Measurements from ENCODE around the gene DDR2.
"Not testable (repeated sequence)": the region's sequence is repeated elsewhere in the genome, so short reads cannot be mapped to it uniquely, and the experiment has no call there.

DDR2 gene

GRCh38 chr1:162632217-162632666 is at the start of gene DDR2:
Gene DDR2, plus strand, starts transcription at chr1:162632464. Its CDS starts 86,600 bp downstream, at chr1:162719064.
- no peak for DNase-seq

- DNase-seq = not testable (repeated sequence)
Observed at GRCh38 chr1:162582901-162583300, 49.4 kb upstream of the DDR2 start.

- not testable (repeated sequence) for DNase-seq
Observed at GRCh38 chr1:162585101-162585500, 47.2 kb upstream of the DDR2 start.

GRCh38 chr1:162587347-162587746 is 44.9 kb upstream of the DDR2 start:
- no peak for DNase-seq

GRCh38 chr1:162587761-162588260 is 44.5 kb upstream of the DDR2 start:
- DNase-seq = no peak

GRCh38 chr1:162590101-162590500 is 42.2 kb upstream of the DDR2 start:
- DNase-seq = no peak

GRCh38 chr1:162590686-162591085 is 41.6 kb upstream of the DDR2 start:
- no peak for DNase-seq

GRCh38 chr1:162596514-162597170 is 35.6 kb upstream of the DDR2 start:
- no peak for DNase-seq

- no peak for DNase-seq
Observed at GRCh38 chr1:162599451-162599850, 32.8 kb upstream of the DDR2 start.

GRCh38 chr1:162603117-162603516 is 29.1 kb upstream of the DDR2 start:
- DNase-seq = not testable (repeated sequence)

GRCh38 chr1:162605225-162605927 is 26.9 kb upstream of the DDR2 start:
- DNase-seq = no peak

- no peak for DNase-seq
Observed at GRCh38 chr1:162609306-162609705, 23.0 kb upstream of the DDR2 start.

GRCh38 chr1:162612606-162613400 is 19.5 kb upstream of the DDR2 start:
- no peak for DNase-seq

GRCh38 chr1:162616848-162617247 is 15.4 kb upstream of the DDR2 start:
- DNase-seq = no peak

GRCh38 chr1:162617513-162617912 is 14.8 kb upstream of the DDR2 start:
- DNase-seq = no peak

GRCh38 chr1:162619076-162619475 is 13.2 kb upstream of the DDR2 start:
- DNase-seq = no peak

GRCh38 chr1:162621256-162621655 is 11.0 kb upstream of the DDR2 start:
- no peak for DNase-seq

GRCh38 chr1:162625679-162626078 is 6.6 kb upstream of the DDR2 start:
- DNase-seq = no peak

GRCh38 chr1:162626094-162626493 is 6.2 kb upstream of the DDR2 start:
- DNase-seq = no peak

GRCh38 chr1:162626761-162627160 is 5.5 kb upstream of the DDR2 start:
- DNase-seq = no peak

- DNase-seq = peak; percentile 1
Observed at GRCh38 chr1:162627662-162628296, 4.5 kb upstream of the DDR2 start.

GRCh38 chr1:162629077-162629627 is 3.1 kb upstream of the DDR2 start:
- DNase-seq = no peak

- no peak for DNase-seq
Observed at GRCh38 chr1:162629651-162630050, 2.6 kb upstream of the DDR2 start.

All from NCI-H345 (cell line).